Heart right ventricle (tissue), 16 donors: Measurements from ENCODE around the gene UBE2QL1. TPM values are rescaled to one million over a fixed set of nuclear protein-coding genes. Genes with fewer than 3 reads are reported as not detected.

Experiments used
- ATAC-seq, 8 donors: fragments of 200-7000 bp; cut with Tn5 transposase; one replicate each; pipeline ENCODE4 v1.9.1; 2020; ENCODE audit warnings: mild to moderate bottlenecking in 8 of 8, moderate library complexity in 8 of 8, moderate number of reproducible peaks in 1 of 8
- DNase-seq, 2 donors: peaks; one replicate each; pipeline ENCODE4 v3.0.0-alpha.2; 2020
- H3K27ac ChIP-seq, 10 donors: fragments of 200-600 bp; sonication (generic) in 2 of 10; one replicate each; pipeline versions ENCODE4 v1.5.0 to v1.8.0; 2020 to 2022; ENCODE audit warnings: mild to moderate bottlenecking in 3 of 10
- H3K27me3 ChIP-seq, 7 donors: fragments of 200-600 bp; one replicate each; pipeline ENCODE4 v1.8.0; 2021 to 2022; ENCODE audit warnings: mild to moderate bottlenecking in 2 of 7
- H3K36me3 ChIP-seq, 9 donors: fragments of 200-600 bp; sonication (generic) in 1 of 9; one replicate each; pipeline versions ENCODE4 v1.5.0 to v1.8.0; 2020 to 2022; ENCODE audit warnings: mild to moderate bottlenecking in 2 of 9
- H3K4me1 ChIP-seq, 9 donors: fragments of 200-600 bp; sonication (generic) in 1 of 9; one replicate each; pipeline versions ENCODE4 v1.5.0 to v1.8.0; 2020 to 2022; ENCODE audit warnings: mild to moderate bottlenecking in 4 of 9
- H3K4me3 ChIP-seq, 10 donors: fragments of 200-600 bp; sonication (generic) in 2 of 10; one replicate each; pipeline versions ENCODE4 v1.5.0 to v1.8.0; 2020 to 2022; ENCODE audit warnings: mild to moderate bottlenecking in 7 of 10, moderate library complexity in 2 of 10
- H3K9me3 ChIP-seq, 11 donors: fragments of 200-600 bp in 10 of 11; sonication (generic) in 2 of 11; one replicate each; pipeline versions ENCODE4 v1.5.0 to v1.8.0; 2013 to 2022; ENCODE audit warnings: mild to moderate bottlenecking in 2 of 11, control low read depth in 1 of 11, moderate library complexity in 1 of 11
- WGBS, 2 donors: extraction: QIAGEN DNeasy Blood & Tissue Kit; methylation state at CpG; one replicate each; pipeline ENCODE4 v1.1.7; 2013; ENCODE audit warnings: inconsistent platforms in 1 of 2; 5-methylcytosine and 5-hydroxymethylcytosine counted together
- intact Hi-C, 10 donors: fragments of 100-400 bp; cut with DNase I; formaldehyde crosslinking; loops; one replicate each; pipeline versions ENCODE4 v1.11.1 to v1.14.2; 2022
- polyA plus RNA-seq, 2 donors: library from polyadenylated mRNA; stranded (reverse); fragments of 200-250 nt; gene quantifications; one replicate each; pipeline ENCODE4 v1.2.3, GENCODE V29; 2013
- total RNA-seq, 10 donors: library from RNA; stranded (reverse); fragmentation: NEBNext Ultra II Directional in 3 of 10; extraction: Animal tissue kit (Norgen Biotek cat#: 25700) in 3 of 10; gene quantifications; one replicate each; pipeline versions ENCODE4 v1.2.1 to v1.2.4, GENCODE V29; 2021 to 2023
- TF ChIP-seq, protein P1 (sequence below), 9 donors: fragments of 200-600 bp; sonication (generic) in 2 of 9; IDR thresholded peaks; one replicate each; pipeline versions ENCODE4 v1.5.0 to v1.8.0; 2021 to 2022; ENCODE audit warnings: antibody characterized with exemption in 9 of 9, mild to moderate bottlenecking in 5 of 9, moderate library complexity in 1 of 9
- donor health status: Arrhythmogenic right ventricular cardiomyopathy.
- donor health status: ischemic (EF 13 %, LVEDD 7.1; RV severe dilation, severe dysfunction).
- donor health status: healthy with polysubstance abuse.
- donor health status: DM: no; HTN: yes; CAD: no.
- donor health status: DM: no; HTN: no; CAD: no.
- donor health status: ischemic (EF 25% LVEDD 6.9; RV normal size, moderate dysfunction).
- donor health status: ischemic (EF 25% LVEDD 5.7; RV mildly dilated, moderate dysfunction).
- donor health status: healthy.
- donor health status: DM: yes; HTN: yes; CAD: no.
- donor health status: Ischemic cardiomyopathy.
- donor health status: ischemic (EF 35%, LVEDD 5.7; RV mildly dilated, moderate dysfunction).
- donor health status: nonischemic (EF 11% LVEDD 7.7; RV severe dilation, severe dysfunction).
- donor health status: DM: yes; HTN: yes; CAD: no.
- donor health status: PGD.
- donor health status: ischemic (EF 29% LVEDD 5.4; RV normal size, mild dysfunction).
- donor health status: nonischemic (EF 23%, LVEDD 6.1; RV moderate dilation, normal function).

UBE2QL1 gene
- total and polyA plus RNA-seq, 12 donors = 8.9 to 26.3 (median 18.1) TPM

DNA sequence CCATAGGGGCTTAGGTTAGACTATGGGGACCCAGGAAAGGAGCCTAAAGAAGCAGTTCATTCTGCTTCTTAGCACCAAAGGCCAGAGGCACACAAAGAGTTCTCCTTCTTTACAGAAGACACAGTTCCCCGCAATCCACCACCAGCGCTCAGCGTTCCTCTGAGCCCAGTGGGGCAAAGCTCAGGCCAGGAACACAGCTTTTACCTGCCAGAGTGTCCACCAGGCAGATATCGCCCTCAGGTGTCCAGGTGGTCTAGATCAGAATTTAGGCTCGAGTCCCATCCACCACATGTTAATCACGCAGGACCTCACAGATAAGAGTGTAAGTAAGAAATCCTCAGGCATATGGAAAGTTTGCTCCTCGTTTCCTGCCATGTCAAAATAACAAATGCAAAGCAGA lies 53.0 kb downstream of the UBE2QL1 start:
- intact Hi-C loops = no loop called here
- DNase-seq (no peak), ATAC-seq (no peak)
- no peak overlapping the region for H3K4me3 ChIP-seq
- TF ChIP-seq, protein P1, sequence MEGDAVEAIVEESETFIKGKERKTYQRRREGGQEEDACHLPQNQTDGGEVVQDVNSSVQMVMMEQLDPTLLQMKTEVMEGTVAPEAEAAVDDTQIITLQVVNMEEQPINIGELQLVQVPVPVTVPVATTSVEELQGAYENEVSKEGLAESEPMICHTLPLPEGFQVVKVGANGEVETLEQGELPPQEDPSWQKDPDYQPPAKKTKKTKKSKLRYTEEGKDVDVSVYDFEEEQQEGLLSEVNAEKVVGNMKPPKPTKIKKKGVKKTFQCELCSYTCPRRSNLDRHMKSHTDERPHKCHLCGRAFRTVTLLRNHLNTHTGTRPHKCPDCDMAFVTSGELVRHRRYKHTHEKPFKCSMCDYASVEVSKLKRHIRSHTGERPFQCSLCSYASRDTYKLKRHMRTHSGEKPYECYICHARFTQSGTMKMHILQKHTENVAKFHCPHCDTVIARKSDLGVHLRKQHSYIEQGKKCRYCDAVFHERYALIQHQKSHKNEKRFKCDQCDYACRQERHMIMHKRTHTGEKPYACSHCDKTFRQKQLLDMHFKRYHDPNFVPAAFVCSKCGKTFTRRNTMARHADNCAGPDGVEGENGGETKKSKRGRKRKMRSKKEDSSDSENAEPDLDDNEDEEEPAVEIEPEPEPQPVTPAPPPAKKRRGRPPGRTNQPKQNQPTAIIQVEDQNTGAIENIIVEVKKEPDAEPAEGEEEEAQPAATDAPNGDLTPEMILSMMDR (IDR thresholded peaks at IDR 0.05) = no peak
- peaks cover 0 to 11% (median 0%) of the 10 kb centered on the region in 9 donors for H3K4me1 ChIP-seq
- 71% methylated on average over 7 of the region's 7 CpGs for WGBS, 2 donors
- no peaks in the 10 kb centered on the region for H3K27me3 ChIP-seq
- no peaks in the 10 kb centered on the region for H3K36me3 ChIP-seq
- no peak overlapping the region for H3K27ac ChIP-seq
- H3K9me3 ChIP-seq = peaks cover 0 to 9% (median 0%) of the 10 kb centered on the region in 11 donors

GRCh38 chr5:6502421-6502820 lies 53.8 kb downstream of the UBE2QL1 start:
- WGBS, 2 donors = 83 to 91% methylated on average over 4 of the region's 4 CpGs
- no peak for DNase-seq
- Histone ChIP-seq H3K36me3 (no peaks in the 10 kb centered on the region), H3K4me1 (peaks cover 0 to 4% (median 0%) of the 10 kb centered on the region in 9 donors), H3K27me3 (no peaks in the 10 kb centered on the region), H3K4me3 (no peak overlapping the region), H3K9me3 (peaks cover 0 to 9% (median 0%) of the 10 kb centered on the region in 11 donors), H3K27ac (no peak overlapping the region)
- no peak for ATAC-seq
- intact Hi-C loops = no loop called here
- TF ChIP-seq, protein P1 (IDR thresholded peaks at IDR 0.05) = no peak

DNA sequence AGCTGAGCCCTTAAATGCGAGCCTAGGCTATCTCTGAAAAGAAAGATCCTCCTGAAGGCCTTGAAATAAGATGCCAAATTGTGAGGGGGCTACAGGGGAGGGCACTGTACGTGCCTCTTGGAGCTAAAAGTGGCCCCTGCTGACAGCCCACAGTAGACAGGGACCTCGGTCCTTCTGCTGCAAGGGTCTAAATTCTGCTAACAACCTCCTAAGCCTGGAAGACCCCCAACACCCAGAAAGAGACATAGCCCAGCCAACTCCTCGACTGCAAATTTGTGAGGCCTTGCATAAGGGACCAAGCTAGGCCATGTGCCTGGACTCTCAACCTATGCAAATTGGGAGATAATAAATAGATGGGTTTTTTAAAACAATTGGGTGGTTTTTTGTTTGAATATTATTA lies 54.7 kb downstream of the UBE2QL1 start:
- Histone ChIP-seq H3K4me3 (no peak overlapping the region), H3K27ac (no peak overlapping the region), H3K9me3 (peaks cover 0 to 9% (median 0%) of the 10 kb centered on the region in 11 donors), H3K4me1 (no peaks in the 10 kb centered on the region), H3K36me3 (no peaks in the 10 kb centered on the region), H3K27me3 (no peaks in the 10 kb centered on the region)
- TF ChIP-seq, protein P1 (IDR thresholded peaks at IDR 0.05) = no peak
- DNase-seq (no peak), ATAC-seq (no peak)
- 71 to 73% methylated on average over 4 of the region's 4 CpGs for WGBS, 2 donors
- intact Hi-C loops = no loop called here

DNA sequence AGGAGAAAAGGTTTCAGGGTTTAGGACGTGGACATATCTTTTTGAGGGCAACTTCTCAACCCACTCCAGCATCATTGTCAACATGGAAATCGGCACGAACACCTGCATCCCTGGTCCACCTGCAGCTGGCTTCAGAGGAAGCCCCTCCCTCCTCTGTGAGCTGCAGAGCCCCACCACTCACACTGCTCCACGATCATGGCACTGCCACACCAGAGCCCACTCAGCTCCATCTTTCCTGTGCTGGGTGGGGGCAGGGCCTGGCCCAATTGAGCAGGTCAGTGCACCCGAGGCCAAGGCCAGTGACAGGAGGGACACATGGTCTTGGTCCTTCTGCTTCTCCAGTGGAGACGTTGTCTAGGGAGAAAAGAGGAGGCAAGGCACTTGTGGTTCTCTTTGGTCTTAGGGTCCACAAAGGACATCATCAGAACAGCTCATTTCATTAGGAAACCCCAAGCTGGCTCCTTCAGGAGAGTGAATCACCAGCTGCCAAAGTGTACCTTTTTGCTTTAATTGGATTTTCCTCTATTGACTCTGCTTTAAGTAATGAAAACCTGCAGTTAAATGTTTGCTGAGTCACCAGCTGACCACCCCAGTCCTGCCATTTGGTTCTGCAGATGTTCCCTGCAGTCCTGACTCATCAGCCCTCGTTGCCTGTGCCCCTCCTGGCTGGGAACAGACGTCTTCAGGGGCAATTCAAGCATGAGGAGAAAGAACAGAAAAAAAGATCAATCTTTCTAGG lies 56.2 kb downstream of the UBE2QL1 start:
- 65 to 75% methylated on average over 8 of the region's 8 CpGs for WGBS, 2 donors
- ATAC-seq (no peak), DNase-seq (no peak)
- Histone ChIP-seq H3K36me3 (no peaks in the 10 kb centered on the region), H3K4me1 (peaks cover 0 to 12% (median 0%) of the 10 kb centered on the region in 9 donors), H3K4me3 (no peak overlapping the region), H3K27ac (no peak overlapping the region), H3K9me3 (peaks cover 0 to 9% (median 0%) of the 10 kb centered on the region in 11 donors), H3K27me3 (no peaks in the 10 kb centered on the region)
- intact Hi-C loops = no loop called here
- TF ChIP-seq, protein P1 (IDR thresholded peaks at IDR 0.05) = no peak
